HG03280 (cell line): Measurements from ENCODE around the gene FN3K.
A peak's percentile ranks its signal among the peaks of the same experiment; 100 is the strongest.
"Not testable (repeated sequence)": the region's sequence is repeated elsewhere in the genome, so short reads cannot be mapped to it uniquely, and the experiment has no call there.

Source experiments
- ATAC-seq: cut with Tn5 transposase; IDR thresholded peaks from one replicate; pipeline ENCODE4 v1.9.1; 2021; ENCODE audit warnings: mild to moderate bottlenecking, moderate library complexity; ENCODE audit not compliant: unreplicated experiment

The FN3K gene

GRCh38 chr17:82769041-82769440, 33.6 kb downstream of the FN3K start:
- ATAC-seq, result no peak

- no peak for ATAC-seq
These were observed 36.6 kb downstream of the FN3K start for GRCh38 chr17:82772026-82772425.

GRCh38 chr17:82774456-82774855, 39.0 kb downstream of the FN3K start:
- ATAC-seq, result not testable (repeated sequence)

DNA sequence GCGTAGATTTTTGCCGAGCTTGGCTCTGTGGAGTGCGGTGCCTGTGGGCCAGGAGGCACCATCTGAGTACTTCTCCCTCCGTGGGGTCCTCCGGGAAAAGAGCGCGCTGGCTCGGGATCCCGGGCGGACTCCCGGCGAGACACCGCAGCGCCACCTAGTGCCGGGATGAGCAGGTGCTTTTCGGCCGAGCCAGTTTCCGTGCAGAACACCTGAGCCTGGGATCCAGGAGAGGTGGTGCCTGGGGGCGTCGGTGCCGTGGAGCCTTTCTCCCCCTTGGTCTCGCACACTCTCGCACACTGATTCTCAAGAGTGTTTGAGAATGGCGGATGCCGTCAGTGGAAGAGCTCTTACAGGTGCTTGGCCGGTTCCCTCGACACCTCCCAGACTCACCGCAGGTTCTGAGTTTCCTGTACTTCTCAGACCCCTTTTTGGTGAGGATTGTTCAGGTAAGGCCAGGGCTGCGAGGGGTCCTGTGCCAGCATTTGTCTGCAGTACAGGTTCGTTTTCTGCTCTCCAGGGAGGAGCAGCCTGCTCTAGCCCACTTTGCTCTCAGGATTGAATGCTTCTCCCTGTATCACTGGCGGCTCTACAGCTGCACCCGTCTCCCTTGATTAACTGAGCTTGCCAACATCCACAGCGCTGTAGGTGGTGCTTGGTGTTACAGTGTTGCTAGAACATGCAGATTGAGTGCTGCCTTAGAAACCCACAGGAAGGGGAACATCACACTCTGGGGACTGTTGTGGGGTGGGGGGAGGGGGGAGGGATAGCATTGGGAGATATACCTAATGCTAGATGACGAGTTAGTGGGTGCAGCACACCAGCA, 39.8 kb downstream of the FN3K start:
- no peak for ATAC-seq

DNA sequence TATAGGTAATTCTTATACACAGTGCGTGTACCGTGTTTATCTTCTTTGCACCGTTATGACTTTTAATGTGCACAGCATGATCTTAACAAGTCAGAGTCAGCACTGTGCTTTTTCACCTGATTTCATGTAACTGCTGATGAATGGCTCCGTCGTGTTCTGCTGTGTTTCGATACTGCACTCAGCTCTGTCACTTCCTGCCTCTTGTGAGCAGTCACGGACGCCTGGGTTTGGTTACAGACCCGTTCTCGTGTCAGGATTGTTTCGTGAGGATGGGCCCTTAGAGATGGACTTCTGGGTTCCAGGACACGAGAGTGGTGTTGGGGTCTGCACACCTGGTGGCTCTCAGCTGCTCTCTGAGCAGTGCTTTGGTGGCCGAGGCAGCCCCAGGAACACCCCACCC, 41.0 kb downstream of the FN3K start:
- no peak for ATAC-seq

GRCh38 chr17:82777778-82778375, 42.5 kb downstream of the FN3K start:
- not testable (repeated sequence) for ATAC-seq

DNA sequence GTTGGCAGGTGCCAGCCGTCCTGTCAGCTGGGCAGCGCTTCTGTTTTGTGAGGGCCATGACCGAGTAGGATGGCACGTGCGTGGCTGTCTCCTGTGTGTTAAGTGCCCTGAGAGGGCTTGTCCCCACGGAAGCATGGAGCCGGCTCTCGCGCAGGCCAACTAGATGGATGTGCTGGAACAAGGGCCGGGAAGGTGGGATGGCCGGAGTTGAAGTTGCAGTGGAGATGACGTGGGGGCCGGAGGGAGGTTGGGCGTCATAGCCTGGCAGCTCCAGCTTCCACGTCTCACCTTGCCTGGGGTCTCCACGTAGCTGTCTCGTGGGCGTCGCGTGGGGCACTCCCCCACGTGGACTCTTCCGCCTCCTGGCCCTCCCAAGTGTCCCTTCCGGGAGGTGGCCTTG, 44.1 kb downstream of the FN3K start:
- ATAC-seq, result no peak

DNA sequence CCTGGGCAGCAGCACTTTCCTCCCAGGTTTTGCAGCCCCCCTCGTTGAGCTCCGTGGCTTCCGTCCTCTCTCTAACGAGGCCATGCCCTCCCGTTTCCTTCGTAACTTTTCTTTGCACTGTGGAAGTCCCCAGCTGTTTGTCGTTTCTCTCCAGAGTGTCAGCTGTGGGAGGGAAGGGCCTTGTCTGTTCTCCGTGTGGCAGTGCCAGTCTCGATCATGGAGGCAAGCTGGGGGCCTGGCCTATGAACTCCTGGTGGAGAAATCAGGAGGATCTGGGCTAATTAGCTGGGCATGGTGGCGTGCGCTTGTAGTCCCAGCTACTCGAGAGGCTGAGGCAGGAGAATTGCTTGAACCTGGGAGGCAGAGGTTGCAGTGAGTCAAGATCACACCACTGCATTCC, 44.8 kb downstream of the FN3K start:
- no peak for ATAC-seq

DNA sequence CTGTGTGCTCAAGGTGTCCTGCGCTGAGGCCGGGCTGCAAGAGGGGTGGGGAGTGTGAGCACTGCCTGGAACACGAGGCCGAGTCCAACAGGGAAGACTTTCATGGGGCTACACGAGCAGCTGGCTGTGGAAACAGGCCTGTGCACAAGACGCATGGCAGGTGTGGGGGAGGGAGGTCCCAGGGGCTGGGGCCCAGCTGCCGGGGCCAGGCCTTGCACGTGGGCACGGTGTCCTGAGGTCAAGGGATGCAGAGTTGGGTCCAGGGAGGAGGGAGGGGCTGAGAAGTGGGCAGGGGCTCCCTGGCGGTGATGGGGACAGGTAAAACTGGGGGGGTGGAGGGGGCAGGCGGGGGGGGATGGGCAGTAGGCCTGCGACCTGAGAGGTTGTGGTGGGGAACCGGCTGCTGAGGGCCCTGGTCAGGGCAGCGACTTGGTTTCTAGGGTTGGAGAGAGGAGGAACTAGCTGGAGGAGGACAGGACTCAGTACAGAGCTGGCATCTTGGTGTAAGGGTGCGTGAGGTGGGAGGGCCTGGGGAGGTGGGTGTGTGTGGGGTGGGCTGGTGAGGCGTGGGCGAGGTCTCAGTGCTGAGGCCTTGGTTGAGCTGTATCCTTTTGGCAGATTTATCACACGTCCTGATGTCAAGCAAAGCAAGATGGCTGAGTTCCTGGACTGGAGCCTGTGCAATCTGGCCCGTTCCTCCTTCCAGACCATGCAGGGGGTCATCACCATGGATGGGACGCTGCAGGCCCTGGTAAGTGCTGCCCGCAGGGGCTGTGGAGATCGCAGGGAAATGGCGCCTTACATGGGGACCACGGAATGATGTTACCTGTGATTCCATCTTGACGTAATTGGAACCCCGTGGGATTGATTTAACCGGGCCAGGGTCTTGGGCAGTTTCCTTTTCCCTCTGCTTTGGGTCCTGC, 45.8 kb downstream of the FN3K start:
- no peak for ATAC-seq

DNA sequence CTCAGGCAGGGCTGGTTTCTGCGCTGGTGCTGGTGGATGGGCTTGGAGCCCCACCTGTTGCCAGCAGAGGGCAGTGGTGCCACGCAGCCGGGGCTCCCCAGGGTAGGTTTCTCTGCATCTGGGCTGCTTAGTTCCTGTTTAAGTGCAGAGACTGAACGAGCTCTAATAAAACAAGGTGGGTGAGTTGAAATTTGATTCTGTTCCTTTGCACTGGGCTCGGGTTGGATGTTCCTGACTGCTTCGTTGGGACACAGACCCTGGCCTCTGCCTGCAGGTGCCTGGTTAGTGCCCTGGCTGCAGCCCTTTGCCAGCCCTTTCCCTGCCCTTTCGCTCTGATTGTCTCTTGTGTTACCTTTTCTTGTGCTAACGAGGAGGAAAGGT, 46.5 kb downstream of the FN3K start:
- ATAC-seq, result peak; percentile 80

DNA sequence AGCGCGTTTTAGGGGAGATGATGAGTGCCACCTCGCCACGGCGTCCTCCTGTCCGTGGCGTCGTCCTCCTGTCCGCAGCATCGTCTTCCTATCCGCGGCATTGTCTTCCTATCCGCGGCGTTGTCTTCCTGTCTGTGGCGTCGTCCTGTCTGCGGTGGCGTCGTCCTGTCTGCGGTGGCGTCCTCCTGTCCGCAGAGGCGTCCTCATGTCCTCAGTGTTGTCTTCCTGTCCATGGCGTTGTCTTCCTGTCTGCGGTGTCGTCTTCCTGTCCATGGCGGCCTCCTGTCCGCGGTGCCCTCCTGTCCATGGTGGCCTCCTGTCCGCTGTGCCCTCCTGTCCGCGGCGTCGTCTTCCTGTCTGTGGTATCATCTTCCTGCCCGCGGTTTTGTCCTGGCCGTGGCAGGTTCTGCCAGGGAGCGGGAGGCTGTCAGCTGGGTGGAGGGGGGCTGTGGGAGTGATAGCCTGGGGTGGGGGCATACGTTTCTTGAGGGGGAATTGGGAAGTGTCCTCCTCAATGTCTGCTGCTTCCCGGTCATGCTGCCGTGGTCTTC, 47.3 kb downstream of the FN3K start:
- no peak for ATAC-seq

DNA sequence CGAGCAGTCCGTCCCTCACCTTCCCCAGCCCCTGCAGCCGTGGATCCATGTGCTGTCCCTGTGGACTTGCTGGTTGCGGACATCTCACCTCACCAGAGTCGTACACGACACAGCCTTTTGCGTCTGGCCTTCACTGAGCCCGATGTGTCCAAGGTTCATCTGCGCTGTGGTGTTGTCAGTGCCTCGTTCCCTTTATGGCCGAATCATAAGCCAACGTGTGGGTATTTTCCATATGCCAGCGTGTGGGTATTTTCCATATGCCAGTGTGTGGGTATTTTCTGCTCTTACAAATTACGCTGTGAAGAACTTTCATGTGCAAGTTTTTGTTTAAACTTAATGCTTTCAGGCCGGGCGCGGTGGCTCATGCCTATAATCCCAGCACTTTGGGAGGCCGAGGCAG, 48.1 kb downstream of the FN3K start:
- ATAC-seq, result no peak

DNA sequence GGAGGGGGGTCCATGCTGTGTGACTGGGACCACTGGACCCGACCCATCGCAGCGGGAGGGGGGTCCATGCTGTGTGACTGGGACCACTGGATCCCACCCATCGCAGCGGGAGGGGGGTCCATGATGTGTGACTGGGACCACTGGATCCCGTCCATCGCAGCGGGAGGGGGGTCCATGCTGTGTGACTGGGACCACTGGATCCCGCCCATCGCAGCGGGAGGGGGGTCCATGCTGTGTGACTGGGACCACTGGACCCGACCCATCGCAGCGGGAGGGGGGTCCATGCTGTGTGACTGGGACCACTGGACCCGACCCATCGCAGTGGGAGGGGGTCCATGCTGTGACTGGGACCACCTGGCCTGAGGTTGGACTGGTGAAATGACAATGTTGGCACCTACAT, 50.2 kb downstream of the FN3K start:
- not testable (repeated sequence) for ATAC-seq

GRCh38 chr17:82786427-82786826, 51.0 kb downstream of the FN3K start:
- no peak for ATAC-seq

DNA sequence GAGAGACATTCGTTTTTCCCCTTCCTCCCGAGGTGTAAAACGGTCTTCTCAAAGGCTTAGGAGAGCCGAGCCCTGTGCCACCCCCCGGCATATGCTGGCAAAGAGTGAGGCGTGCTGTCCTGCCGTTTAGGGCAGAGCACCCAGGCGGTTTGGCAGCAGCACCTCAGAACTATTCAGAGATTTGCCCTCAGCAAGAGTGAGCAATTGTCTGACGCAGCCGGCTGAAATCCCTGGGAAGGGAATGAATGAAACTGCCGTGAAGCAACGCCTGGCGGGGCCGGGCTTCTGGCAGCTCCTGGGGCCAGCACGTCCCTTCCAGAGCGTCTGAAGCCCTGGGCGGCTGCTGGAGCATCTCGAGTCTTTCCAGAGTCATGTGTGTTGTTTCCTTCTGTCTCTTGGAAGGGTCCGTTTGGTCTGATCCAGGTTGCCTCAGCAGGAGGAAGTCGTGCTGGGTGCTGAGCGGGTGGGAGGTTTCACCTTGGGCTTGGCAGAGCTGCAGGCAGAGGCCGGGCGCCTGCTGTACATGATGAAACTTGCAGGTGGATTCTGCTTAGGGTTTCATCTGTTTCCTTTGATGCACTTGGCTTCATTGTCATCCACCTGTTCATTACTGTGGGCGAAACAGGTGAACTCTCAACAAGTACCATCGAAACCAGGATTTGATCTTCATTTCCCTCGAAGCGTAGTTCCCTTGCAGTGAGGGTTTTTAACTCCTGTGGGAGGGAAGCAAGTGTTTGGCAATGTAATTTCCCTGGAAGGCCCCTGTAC, 51.9 kb downstream of the FN3K start:
- ATAC-seq, result no peak

- no peak for ATAC-seq
These were observed 53.0 kb downstream of the FN3K start for GRCh38 chr17:82788206-82789001.

GRCh38 chr17:82789051-82789592, 53.7 kb downstream of the FN3K start:
- no peak for ATAC-seq

- ATAC-seq, result no peak
These were observed 54.4 kb downstream of the FN3K start for GRCh38 chr17:82789806-82790205.

- ATAC-seq, result no peak
These were observed 55.0 kb downstream of the FN3K start for GRCh38 chr17:82790391-82790790.
